Measurements from ENCODE around the gene RAB11FIP2.

- no peak for TF ChIP-seq CTCF (IDR thresholded peaks at IDR 0.05)
- no peak for TF ChIP-seq POLR2AphosphoS5 (IDR thresholded peaks at IDR 0.05)
- TF ChIP-seq POLR2A (IDR thresholded peaks at IDR 0.05): no peak
- TF ChIP-seq EP300 (IDR thresholded peaks at IDR 0.05): no peak
These were observed 34.1 kb upstream of the RAB11FIP2 start for GRCh38 chr10:118080817-118081216.

All from stomach (tissue), 4 donors.